Measurements from ENCODE around the gene DHRS4L2. TPM values are rescaled to one million over a fixed set of nuclear protein-coding genes. Genes with fewer than 3 reads are reported as not detected.
"Not testable (repeated sequence)": the region's sequence is repeated elsewhere in the genome, so short reads cannot be mapped to it uniquely, and the experiment has no call there.

Gene DHRS4L2
- total and polyA plus RNA-seq, 2 donors: 22.4 to 39.6 TPM

- Histone ChIP-seq H3K4me1 (ENCODE audit: control insufficient read depth in 2 of 2, insufficient read depth in 2 of 2, low read length in 2 of 2) (peaks cover 0 to 1% of the 10 kb centered on the region in 2 donors), H3K9me3 (ENCODE audit: control insufficient read depth in 2 of 2, insufficient read depth in 1 of 2, low read length in 1 of 2) (no peaks in the 10 kb centered on the region), H3K4me3 (ENCODE audit: low read length in 2 of 2) (no peak overlapping the region), H3K36me3 (ENCODE audit: control insufficient read depth in 2 of 2, insufficient read depth in 2 of 2, low read length in 1 of 2) (no peaks in the 10 kb centered on the region), H3K27ac (ENCODE audit: low read depth in 1 of 2, low read length in 1 of 2) (no peak overlapping the region), H3K27me3 (ENCODE audit: control insufficient read depth in 2 of 2, insufficient read depth in 1 of 2, low read length in 1 of 2) (no peaks in the 10 kb centered on the region)
- DNase-seq (ENCODE audit: low read depth in 6 of 9, low spot score in 9 of 9): no peak
- 82% methylated on average over 5 of the region's 5 CpGs for WGBS
Observed at GRCh38 chr14:24042746-24043145, 54.0 kb downstream of the DHRS4L2 start.

- H3K36me3 ChIP-seq (ENCODE audit: control insufficient read depth in 2 of 2, insufficient read depth in 2 of 2, low read length in 1 of 2); DNase-seq (ENCODE audit: low read depth in 6 of 9, low spot score in 9 of 9); H3K9me3 ChIP-seq (ENCODE audit: control insufficient read depth in 2 of 2, insufficient read depth in 1 of 2, low read length in 1 of 2); H3K27ac ChIP-seq (ENCODE audit: low read depth in 1 of 2, low read length in 1 of 2); H3K4me3 ChIP-seq (ENCODE audit: low read length in 2 of 2): not testable (repeated sequence)
- peaks cover 3 to 15% of the 10 kb centered on the region in 2 donors for H3K4me1 ChIP-seq (ENCODE audit: control insufficient read depth in 2 of 2, insufficient read depth in 2 of 2, low read length in 2 of 2)
- H3K27me3 ChIP-seq (ENCODE audit: control insufficient read depth in 2 of 2, insufficient read depth in 1 of 2, low read length in 1 of 2): peaks cover 3 to 28% of the 10 kb centered on the region in 2 donors
- WGBS: 59% methylated on average over 2 of the region's 2 CpGs
Observed at GRCh38 chr14:24049002-24049401, 60.3 kb downstream of the DHRS4L2 start.

- Histone ChIP-seq H3K4me1 (ENCODE audit: control insufficient read depth in 2 of 2, insufficient read depth in 2 of 2, low read length in 2 of 2) (peaks cover 3 to 15% of the 10 kb centered on the region in 2 donors), H3K27me3 (ENCODE audit: control insufficient read depth in 2 of 2, insufficient read depth in 1 of 2, low read length in 1 of 2) (peaks cover 3 to 33% of the 10 kb centered on the region in 2 donors)
- not testable (repeated sequence) for H3K36me3 ChIP-seq (ENCODE audit: control insufficient read depth in 2 of 2, insufficient read depth in 2 of 2, low read length in 1 of 2); H3K4me3 ChIP-seq (ENCODE audit: low read length in 2 of 2); H3K27ac ChIP-seq (ENCODE audit: low read depth in 1 of 2, low read length in 1 of 2); DNase-seq (ENCODE audit: low read depth in 6 of 9, low spot score in 9 of 9); H3K9me3 ChIP-seq (ENCODE audit: control insufficient read depth in 2 of 2, insufficient read depth in 1 of 2, low read length in 1 of 2)
- WGBS: 93% methylated on average over 8 of the region's 8 CpGs
Observed at GRCh38 chr14:24050753-24051152, 62.0 kb downstream of the DHRS4L2 start.

- H3K27me3 ChIP-seq (ENCODE audit: control insufficient read depth in 2 of 2, insufficient read depth in 1 of 2, low read length in 1 of 2): peaks cover 3 to 33% of the 10 kb centered on the region in 2 donors
- H3K36me3 ChIP-seq (ENCODE audit: control insufficient read depth in 2 of 2, insufficient read depth in 2 of 2, low read length in 1 of 2): no peaks in the 10 kb centered on the region
- H3K4me1 ChIP-seq (ENCODE audit: control insufficient read depth in 2 of 2, insufficient read depth in 2 of 2, low read length in 2 of 2): peaks cover 3 to 15% of the 10 kb centered on the region in 2 donors
- 42% methylated on average over 20 of the region's 20 CpGs for WGBS
- H3K9me3 ChIP-seq (ENCODE audit: control insufficient read depth in 2 of 2, insufficient read depth in 1 of 2, low read length in 1 of 2): peaks cover 0 to 3% of the 10 kb centered on the region in 2 donors
- no peak overlapping the region for H3K27ac ChIP-seq (ENCODE audit: low read depth in 1 of 2, low read length in 1 of 2)
- peak in 1 of 9 donors; percentile 9 for DNase-seq (ENCODE audit: low read depth in 6 of 9, low spot score in 9 of 9)
- peak overlapping the region; percentile 42 to 58 for H3K4me3 ChIP-seq (ENCODE audit: low read length in 2 of 2)
Observed at GRCh38 chr14:24051176-24051788, 62.6 kb downstream of the DHRS4L2 start.

GRCh38 chr14:24051789-24052655 is 63.3 kb downstream of the DHRS4L2 start, which contains the start of gene CARMIL3:
TSS of gene CARMIL3 (plus strand) at chr14:24052009. CDS start at chr14:24052154, 145 bp downstream.
- DNase-seq (ENCODE audit: low read depth in 6 of 9, low spot score in 9 of 9): peak in 8 of 9 donors; percentile 20 to 71 (median 46)
- H3K4me1 ChIP-seq (ENCODE audit: control insufficient read depth in 2 of 2, insufficient read depth in 2 of 2, low read length in 2 of 2): peaks cover 3 to 15% of the 10 kb centered on the region in 2 donors
- WGBS: under 1% methylated on average over 92 of the region's 92 CpGs
- H3K4me3 ChIP-seq (ENCODE audit: low read length in 2 of 2): peak within 1 kb of the TSS; percentile 48 to 58
- H3K9me3 ChIP-seq (ENCODE audit: control insufficient read depth in 2 of 2, insufficient read depth in 1 of 2, low read length in 1 of 2): peaks cover 0 to 3% of the 10 kb centered on the region in 2 donors
- H3K27me3 ChIP-seq (ENCODE audit: control insufficient read depth in 2 of 2, insufficient read depth in 1 of 2, low read length in 1 of 2): peaks cover 3 to 33% of the 10 kb centered on the region in 2 donors
- H3K36me3 ChIP-seq (ENCODE audit: control insufficient read depth in 2 of 2, insufficient read depth in 2 of 2, low read length in 1 of 2): no peaks in the 10 kb centered on the region
- H3K27ac ChIP-seq (ENCODE audit: low read depth in 1 of 2, low read length in 1 of 2): no peak within 1 kb of the TSS

- peaks cover 3 to 15% of the 10 kb centered on the region in 2 donors for H3K4me1 ChIP-seq (ENCODE audit: control insufficient read depth in 2 of 2, insufficient read depth in 2 of 2, low read length in 2 of 2)
- peak overlapping the region; percentile 48 to 58 for H3K4me3 ChIP-seq (ENCODE audit: low read length in 2 of 2)
- no peak overlapping the region for H3K27ac ChIP-seq (ENCODE audit: low read depth in 1 of 2, low read length in 1 of 2)
- H3K27me3 ChIP-seq (ENCODE audit: control insufficient read depth in 2 of 2, insufficient read depth in 1 of 2, low read length in 1 of 2): peaks cover 3 to 33% of the 10 kb centered on the region in 2 donors
- no peak for DNase-seq (ENCODE audit: low read depth in 6 of 9, low spot score in 9 of 9)
- H3K9me3 ChIP-seq (ENCODE audit: control insufficient read depth in 2 of 2, insufficient read depth in 1 of 2, low read length in 1 of 2): peaks cover 0 to 3% of the 10 kb centered on the region in 2 donors
- WGBS: 74% methylated on average over 20 of the region's 20 CpGs
- H3K36me3 ChIP-seq (ENCODE audit: control insufficient read depth in 2 of 2, insufficient read depth in 2 of 2, low read length in 1 of 2): no peaks in the 10 kb centered on the region
Observed at GRCh38 chr14:24052656-24053547, 64.2 kb downstream of the DHRS4L2 start.

- DNase-seq (ENCODE audit: low read depth in 6 of 9, low spot score in 9 of 9): no peak
- Histone ChIP-seq H3K27ac (ENCODE audit: low read depth in 1 of 2, low read length in 1 of 2) (no peak overlapping the region), H3K4me3 (ENCODE audit: low read length in 2 of 2) (no peak overlapping the region)
Observed at GRCh38 chr14:24053548-24054323, 65.0 kb downstream of the DHRS4L2 start.

GRCh38 chr14:24054324-24054641 is 65.6 kb downstream of the DHRS4L2 start:
- no peak for DNase-seq (ENCODE audit: low read depth in 6 of 9, low spot score in 9 of 9)
- no peak overlapping the region for H3K27ac ChIP-seq (ENCODE audit: low read depth in 1 of 2, low read length in 1 of 2)
- peaks cover 0 to 3% of the 10 kb centered on the region in 2 donors for H3K9me3 ChIP-seq (ENCODE audit: control insufficient read depth in 2 of 2, insufficient read depth in 1 of 2, low read length in 1 of 2)
- H3K4me1 ChIP-seq (ENCODE audit: control insufficient read depth in 2 of 2, insufficient read depth in 2 of 2, low read length in 2 of 2): peaks cover 3 to 21% of the 10 kb centered on the region in 2 donors
- WGBS: 98% methylated on average over 6 of the region's 6 CpGs
- no peaks in the 10 kb centered on the region for H3K36me3 ChIP-seq (ENCODE audit: control insufficient read depth in 2 of 2, insufficient read depth in 2 of 2, low read length in 1 of 2)
- no peak overlapping the region for H3K4me3 ChIP-seq (ENCODE audit: low read length in 2 of 2)
- peaks cover 3 to 33% of the 10 kb centered on the region in 2 donors for H3K27me3 ChIP-seq (ENCODE audit: control insufficient read depth in 2 of 2, insufficient read depth in 1 of 2, low read length in 1 of 2)

More at GRCh38 chr14:24053548-24054323, 65.0 kb downstream of the DHRS4L2 start:
- Histone ChIP-seq H3K36me3 (ENCODE audit: control insufficient read depth in 2 of 2, insufficient read depth in 2 of 2, low read length in 1 of 2) (no peaks in the 10 kb centered on the region), H3K9me3 (ENCODE audit: control insufficient read depth in 2 of 2, insufficient read depth in 1 of 2, low read length in 1 of 2) (peaks cover 0 to 3% of the 10 kb centered on the region in 2 donors), H3K4me1 (ENCODE audit: control insufficient read depth in 2 of 2, insufficient read depth in 2 of 2, low read length in 2 of 2) (peaks cover 3 to 21% of the 10 kb centered on the region in 2 donors), H3K27me3 (ENCODE audit: control insufficient read depth in 2 of 2, insufficient read depth in 1 of 2, low read length in 1 of 2) (peaks cover 3 to 33% of the 10 kb centered on the region in 2 donors)
- 96% methylated on average over 10 of the region's 10 CpGs for WGBS

All from thymus (tissue), 11 donors.